HG03457 (cell line): ENCODE data around the gene SMC1A.
"Not testable (repeated sequence)": the region's sequence is repeated elsewhere in the genome, so short reads cannot be mapped to it uniquely, and the experiment has no call there.

Experiments used
- ATAC-seq: cut with Tn5 transposase; IDR thresholded peaks from one replicate; pipeline ENCODE4 v1.9.1; 2021; ENCODE audit warnings: moderate number of reproducible peaks; ENCODE audit not compliant: unreplicated experiment

The SMC1A gene

DNA sequence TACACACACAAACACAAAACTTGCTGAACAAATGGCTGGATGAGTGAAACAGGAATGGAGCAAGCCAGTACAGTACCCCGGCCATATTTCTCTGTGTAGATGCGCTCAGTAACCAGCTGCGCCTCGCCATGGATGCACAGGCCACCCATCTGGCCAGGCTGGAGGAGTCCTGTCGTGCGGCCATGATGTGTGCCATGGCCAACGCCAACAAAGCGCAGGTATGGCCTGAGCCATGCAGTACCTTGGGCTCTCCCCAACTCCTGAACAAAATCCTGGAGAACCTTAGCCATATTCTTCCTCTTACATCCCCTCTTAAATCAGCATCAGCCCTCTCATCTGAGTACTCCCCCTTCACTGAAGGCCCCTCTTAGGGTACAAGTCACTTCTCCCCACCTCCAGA is 7.3 kb upstream of the SMC1A start:
- ATAC-seq, result no peak

DNA sequence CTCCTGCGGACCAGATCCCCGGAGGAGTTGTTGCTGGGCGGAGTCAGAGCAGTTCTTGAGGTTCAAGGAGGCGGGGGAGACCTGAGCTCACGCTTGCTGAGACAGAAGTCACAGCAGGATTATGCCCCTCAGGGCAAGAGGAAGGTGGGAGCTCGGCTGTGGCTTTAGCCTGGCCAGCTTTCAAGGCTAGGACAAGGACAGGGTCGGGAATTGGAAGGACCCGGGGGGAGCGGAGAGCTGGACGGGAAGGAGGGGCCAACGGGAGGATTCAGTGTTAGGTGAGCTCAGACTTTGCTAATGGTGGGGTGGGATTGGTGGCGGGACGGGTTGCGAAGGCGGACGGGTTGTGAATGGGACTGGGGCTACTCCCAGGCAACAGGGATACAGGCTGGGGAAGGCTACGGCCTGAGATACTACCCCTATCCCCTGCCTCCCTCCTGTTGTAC is 430 bp upstream of the SMC1A start, which contains the start of gene RIBC1:
Gene RIBC1, plus strand, starts transcription at position 13 of the 446 bp plus-strand sequence. CDS start 3,404 bp downstream, outside the sequence.
- peak; percentile 4 for ATAC-seq

DNA sequence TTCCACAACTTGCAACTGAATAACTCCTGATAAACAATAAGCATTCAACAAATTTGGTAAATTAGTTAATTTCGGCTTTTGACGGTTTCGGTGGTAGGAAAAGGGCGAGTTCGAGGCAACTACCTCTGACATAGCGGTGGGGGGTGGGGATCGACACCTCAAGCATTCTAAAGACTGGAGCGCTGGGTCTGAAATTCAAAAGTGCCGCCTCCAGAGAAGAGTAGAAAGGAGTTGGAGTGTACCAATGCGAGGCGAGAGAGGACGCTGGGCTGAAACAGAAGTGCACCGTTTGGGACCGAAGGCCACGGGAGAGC is 725 bp downstream of the SMC1A start:
- peak; percentile 8 for ATAC-seq

DNA sequence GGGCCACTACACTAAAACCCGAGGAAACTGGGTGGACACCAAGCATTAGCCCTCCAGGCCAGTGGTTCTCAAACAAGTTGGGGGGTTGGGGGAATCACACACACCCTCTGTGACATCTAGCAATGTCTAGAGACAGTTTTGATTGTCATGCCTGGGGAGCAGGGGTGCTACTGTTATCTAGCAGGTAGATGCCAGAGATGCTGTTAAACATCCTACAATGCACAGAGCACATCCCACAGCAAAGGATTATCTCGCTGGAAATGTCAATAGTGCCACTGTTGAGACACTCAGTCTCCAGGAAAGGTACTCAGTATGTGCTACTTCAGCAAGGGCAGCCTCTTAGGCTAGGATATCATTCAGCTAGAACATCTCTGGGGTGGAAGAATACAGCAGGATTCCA is 1.3 kb downstream of the SMC1A start:
- ATAC-seq, result no peak

DNA sequence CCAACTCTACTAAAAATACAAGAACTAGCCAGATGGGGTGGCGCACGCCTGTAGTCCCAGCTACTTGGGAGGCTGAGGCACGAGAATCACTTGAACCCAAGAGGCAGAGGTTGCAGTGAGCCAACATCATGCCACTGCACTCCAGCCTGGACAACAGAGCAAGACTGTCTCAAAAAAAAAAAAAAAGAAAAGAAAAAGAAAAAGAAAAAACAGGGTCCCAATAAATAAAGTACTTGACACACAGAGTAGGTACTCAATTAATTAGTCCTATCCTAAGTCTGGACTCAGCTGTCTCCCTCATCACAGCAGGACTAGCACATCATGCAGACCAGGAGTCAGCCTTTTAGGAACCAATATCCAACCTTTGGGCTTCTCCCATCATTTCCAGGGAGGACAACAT is 2.1 kb downstream of the SMC1A start:
- ATAC-seq, result not testable (repeated sequence)

DNA sequence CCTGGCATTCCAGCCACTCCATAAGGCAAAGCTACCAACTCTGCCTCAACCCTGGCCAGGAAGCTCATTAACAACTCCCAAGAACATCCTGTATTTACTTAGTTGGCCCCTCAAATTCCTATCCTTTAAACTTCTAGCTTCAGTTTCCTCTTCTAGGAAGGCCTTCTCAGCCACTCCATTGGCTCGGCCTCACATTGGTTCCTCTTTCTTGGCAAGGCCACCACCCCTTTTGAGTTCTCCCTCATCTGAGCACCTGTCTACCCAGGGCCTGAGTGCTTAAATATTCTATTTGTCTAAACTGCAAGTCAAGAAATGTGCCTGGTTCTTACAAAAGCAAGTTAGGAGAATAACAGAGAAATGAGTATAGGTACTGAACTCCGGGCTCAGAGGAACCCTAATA is 10.0 kb downstream of the SMC1A start:
- ATAC-seq, result no peak

DNA sequence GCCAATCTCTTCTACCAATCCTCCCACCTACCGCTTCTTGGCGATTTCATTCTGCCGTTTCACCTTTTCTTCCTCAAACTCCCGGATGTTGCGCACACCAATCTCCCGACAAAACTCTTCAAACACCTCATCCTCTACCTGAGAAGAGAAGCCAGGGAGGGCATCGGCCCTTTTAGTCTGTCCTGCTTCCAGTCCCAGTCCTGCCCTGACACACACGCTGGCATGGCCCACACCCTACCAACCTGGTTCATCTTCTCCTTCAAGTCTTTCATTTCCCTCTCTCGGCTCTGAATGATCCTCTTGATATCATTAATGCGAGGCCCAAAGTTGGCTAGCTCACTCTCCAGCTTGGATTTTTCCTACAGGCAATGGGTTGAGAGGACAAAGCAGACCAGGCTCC is 18.9 kb downstream of the SMC1A start:
- ATAC-seq, result no peak

DNA sequence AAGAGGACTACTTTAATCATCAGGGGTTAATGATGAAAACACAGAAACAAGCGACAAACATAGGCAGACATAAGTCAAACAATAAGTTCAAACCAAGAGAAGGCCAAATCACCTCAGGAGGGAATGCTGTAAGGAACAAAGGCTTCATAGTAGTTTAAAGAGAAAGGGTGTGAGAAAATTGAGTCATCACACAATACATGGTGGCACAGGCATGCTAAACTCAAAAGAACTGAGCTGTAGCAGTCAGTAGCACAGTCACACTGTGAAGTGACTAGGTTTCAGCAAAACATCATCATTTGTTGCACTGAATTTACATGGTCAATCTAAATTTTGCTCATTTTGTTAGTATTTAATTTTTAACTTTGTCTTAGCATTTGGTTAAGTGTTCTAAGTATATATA is 24.2 kb downstream of the SMC1A start:
- no peak for ATAC-seq

DNA sequence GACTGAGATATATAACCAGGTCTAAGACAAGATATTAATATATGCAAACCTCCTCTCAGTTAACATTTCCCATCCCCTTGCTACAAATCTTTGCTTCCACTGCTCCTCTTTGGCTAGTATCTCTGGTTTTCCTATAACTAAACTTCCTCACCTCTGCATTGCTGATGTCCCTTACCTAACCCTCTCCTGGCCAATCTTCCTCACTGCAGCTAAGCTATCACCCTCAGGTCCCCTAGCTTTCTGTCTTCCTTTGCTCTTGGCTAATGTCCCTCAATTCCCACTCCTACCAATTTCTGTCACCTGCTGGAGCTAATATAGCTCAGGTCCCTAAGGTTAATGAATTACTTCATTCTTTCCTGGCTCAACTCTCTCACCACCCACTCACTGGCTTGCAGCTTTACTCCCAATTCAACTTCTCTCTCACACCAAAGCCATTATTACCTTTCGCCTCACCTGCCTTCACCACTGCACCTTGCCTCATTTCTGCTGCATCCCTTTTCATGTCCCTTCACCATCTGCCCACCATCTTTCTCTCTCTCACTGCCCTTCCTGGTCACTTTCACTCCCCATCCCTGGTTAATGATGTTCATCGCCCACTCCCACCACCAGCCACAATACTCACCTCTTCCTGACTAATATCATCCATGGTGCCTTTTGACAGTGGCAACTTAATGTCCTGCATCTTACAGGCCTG is 26.7 kb downstream of the SMC1A start:
- no peak for ATAC-seq

DNA sequence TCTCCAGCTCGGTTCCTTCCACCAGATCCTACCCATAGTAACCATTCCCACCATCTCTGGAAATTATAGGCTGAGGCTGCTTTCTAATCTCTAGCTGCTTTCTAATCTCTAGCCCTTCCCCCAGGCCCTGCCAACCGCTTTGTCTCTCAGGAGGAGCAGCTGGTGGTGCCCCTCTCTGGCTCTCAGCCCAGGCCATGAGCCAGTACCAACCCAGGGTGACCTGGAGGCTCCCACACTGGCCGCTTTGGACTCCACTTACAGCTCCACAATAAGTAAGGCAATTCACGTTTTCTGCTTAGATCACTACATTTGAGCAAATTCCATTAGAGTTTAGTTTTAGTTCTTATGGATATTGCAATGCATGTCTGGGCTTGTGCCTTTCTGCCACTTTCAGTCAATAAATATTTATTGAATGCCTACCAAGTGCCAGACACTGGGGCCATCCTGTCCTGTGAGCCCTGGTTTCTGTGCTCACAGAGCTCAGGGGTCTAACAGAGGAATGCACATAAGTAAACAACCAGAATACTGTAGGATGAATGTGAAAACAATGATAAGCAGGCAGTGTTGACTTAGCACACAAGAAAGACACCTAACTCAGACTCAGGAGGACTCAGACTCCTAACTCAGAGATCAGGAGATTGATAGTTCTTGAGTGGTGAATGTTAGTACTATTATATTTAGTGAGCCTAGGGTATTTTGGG is 38.9 kb downstream of the SMC1A start:
- no peak for ATAC-seq

DNA sequence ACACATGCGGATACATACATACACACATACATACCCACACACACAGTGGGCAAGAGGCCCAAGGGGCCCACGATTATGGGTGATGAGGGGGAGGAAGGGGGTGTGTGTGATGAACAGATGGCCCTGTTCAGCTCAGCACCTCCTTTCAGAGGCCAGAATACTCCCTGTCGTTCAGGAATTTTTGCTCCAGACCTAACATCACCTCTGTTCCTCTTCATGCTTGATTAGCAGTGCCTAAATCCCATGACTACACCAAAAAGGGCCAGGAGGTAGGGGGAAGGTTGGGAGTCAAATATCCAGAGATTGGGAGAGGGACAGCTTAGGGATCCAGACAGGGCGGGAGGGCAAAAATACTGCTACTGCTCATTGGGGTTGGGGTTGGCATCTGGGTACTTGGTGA is 42.7 kb downstream of the SMC1A start:
- ATAC-seq, result no peak

DNA sequence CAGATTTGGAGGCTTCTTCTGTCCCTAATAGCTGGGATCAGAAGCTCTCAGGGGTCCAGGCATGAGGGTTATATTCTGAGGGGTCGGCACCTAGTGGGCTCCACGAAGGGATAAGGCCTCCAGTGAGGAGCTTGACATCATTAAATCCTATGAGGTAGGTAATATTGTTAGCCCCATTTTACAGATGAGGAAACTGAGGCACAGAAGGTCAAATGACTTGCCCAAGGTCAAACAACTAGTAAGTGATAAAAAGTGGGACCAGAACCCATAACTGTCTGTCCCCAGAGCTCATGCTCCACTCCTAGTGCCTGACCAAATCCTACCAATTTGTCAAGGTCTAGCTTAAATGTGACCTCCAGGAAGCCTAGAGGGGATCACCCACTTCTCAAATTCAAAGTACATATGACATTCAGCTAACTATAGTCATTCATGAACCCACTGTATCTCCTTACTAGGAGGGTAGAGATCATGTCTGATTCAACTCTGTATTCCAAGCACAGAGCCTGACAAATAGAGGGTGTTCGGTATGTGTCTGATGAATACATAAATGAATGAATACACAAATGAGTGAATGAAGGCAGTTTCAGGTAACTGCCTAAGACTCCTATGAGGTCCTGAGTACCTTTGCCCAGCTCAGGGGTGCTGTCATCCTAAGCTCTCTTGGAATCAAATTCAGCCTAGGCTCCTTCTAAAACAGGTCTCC is 43.3 kb downstream of the SMC1A start:
- ATAC-seq, result no peak

DNA sequence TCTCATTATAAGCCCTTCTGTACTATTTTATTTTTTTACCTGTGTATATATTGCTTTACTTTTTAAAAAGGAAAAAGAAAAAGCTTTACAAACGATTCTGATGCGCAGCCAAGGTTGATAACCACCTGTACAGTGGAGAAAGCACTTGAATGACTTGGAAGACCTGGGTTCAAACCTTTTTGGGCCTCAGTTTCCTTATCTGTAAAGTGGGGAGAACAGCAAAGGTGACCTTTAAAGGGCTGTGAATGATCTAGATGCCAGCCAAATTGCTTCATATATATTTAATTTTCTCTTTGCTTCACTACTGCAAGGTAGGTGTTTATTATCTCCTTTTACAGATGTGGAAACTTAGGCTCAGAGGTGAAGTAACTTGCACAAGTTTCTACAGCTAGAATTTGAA is 45.0 kb downstream of the SMC1A start:
- no peak for ATAC-seq

DNA sequence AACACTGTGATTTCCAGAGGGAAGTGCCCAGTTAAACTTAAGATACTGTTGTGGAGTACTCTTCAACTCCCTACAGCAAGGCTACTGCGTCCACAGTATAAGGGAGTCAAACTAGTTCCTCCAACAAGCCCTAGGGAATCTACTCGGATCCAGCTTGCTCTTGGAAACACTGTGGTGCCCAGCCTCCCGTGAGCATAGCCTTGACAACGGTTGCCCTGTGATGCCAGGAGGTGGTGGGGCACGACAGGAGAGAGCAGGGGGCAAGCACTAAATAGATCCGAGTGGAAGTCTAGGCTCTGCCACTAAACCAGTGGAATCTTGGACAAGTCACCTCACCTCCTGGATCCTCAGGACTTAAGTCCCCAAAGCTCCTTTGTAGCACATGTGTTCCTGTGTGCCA is 45.6 kb downstream of the SMC1A start:
- ATAC-seq, result no peak

DNA sequence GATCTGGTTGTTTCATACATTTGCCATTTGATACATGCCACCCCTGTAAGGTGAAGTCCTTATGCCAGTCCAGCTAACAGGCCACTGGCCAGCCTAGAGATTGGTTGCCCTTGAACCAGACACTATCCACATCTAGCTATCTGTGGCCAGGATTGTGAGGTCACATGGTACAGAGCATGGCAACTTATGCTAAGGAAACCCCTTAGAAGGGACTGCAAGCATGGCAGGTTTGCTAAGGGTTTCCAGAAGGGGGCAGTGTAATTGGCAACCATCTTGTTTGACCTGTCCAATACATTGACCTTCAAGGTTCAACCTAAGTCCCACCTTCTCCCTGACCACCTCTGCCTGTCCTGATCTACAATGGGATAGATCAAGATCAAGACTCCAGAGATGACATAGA is 47.5 kb downstream of the SMC1A start:
- ATAC-seq, result no peak

DNA sequence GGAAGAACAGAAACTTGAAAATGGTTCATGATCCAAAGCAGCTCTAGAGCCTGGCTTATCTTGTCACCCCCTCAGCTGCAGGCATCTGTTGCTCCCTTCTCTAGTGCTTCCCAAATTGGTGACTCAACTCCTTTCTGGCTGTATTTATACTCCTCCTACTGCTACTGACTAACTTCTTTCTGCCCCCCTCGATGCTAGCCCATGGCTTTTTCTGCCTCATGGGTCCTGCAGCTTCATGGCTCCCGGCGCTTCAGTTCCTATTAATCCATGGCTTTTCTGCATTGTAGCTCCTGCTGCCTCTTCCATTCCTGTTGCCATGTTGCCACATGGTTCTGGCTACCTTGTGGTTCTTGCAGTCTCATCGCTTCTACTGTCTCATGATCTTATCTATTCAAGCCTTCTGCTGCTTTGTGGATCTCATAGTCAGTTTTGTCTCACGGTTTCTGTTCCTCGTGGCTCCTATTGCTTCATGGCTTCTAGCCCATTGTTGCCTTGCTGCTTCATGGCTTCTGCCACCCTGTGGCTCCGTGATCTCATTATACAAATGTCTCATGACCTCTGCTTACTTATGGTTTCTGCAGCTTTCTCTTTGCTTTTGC is 48.1 kb downstream of the SMC1A start:
- no peak for ATAC-seq

DNA sequence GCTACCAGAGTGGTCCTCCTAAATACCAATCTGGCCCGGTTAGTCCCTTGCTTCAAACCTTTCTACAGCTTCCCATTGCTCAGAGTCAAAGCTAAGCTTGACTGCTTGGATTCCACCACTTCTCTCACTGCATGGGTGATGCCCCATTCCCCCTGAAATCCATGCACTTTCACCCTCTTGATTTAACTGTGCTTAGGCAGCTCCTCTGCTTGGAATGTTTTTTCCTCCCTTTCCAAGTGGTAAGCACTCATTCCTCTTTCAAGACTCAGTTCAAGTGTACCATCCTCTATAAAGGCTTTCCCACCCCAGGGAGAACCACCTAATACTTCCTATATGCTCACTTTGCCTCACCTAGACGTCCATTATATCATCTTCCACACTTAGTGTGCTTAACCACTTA is 49.1 kb downstream of the SMC1A start:
- no peak for ATAC-seq

DNA sequence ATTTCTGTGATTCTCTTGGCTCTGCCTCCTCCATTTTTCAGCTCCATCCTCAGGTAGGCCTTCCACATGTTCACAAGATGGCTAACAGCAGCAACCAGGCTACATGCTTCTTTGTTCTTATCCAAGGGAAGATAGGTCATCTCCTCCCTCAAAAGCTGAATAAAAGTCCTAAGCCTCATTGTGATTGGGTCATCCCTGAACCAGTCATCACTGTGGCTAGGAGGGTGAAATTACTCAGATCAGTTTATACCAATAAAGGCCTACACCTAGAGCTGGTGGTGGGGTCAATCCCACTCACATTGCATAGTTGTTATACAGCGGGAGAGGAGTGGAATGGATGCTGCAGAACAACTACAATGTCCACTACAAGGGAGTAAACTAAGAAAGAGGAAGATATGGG is 56.0 kb downstream of the SMC1A start:
- not testable (repeated sequence) for ATAC-seq

DNA sequence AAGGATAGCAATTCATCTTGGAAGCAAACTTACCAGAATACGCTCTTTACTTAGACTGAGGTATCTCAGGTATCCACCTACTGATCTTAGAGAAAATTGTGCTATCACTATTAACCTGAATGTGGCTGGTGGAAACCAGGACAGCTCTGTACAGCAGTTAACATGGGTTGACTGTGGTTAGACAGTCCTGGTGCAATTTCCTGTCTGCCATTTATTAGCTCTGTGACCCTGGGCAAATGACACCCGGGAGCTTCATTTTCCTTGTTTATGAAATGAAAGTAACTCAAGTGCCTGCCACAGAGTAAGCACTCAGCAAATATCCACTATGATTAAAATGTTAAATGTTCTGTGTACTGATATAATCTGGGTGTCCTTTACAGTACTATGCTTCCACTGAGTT is 60.0 kb downstream of the SMC1A start:
- no peak for ATAC-seq

DNA sequence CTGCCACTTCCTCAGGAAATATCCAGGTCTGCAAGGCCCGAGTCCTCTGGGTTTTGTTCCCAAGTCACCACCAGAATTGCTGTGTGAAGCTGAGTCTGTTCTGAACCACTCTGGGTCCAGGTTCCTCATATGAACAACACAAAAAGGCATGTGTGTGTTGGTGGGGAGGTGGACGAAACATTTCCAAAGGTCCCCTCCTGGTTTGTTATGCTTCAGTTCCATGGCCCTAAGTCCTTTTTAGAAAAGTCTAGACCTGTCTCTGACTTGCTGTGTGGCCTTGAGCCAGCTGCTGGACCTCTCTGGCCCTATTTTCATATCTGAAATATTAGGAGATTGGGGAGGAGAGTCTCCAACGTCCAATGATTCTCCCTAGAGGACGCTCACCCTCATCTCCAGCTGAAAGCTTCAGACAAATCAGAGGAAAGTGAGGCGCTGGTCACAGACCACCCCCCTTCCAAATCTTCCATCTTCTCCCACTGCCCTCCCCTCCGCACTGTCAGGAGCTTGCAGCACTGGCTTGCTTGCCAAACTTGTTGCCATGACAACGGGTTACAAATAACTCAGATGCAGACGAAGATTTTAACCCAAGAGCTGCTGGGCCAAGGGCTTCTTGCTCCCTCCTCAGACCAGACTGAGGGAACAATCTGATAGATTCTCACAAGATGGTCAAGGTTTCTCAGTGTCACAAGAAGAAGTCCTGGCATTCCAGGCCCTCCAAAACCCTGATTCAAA is 64.5 kb downstream of the SMC1A start:
- no peak for ATAC-seq

DNA sequence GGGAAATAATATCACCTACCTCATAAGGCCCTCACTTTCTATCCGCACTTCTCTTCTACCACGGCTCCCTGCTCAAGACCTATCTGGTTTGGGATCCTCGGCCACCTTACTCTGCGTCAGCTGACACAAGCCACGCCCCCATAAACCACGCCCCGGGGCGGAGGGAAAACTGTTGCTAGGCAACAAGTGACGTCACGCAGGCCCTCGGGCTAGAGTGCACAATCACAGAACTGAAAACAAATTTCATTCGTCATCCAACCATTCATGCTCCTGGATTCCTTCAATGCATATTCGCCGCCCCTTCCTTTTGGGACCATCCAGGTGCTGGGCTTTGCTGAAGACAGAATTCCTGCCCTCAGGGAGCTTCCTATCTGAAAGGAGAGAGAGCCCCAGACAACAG is 66.3 kb downstream of the SMC1A start:
- no peak for ATAC-seq
